GM19324 (cell line): ENCODE measurements around the gene RHBDD3.

Experiments
- ATAC-seq: cut with Tn5 transposase; IDR thresholded peaks from one replicate; pipeline ENCODE4 v1.9.1; 2021; ENCODE audit warnings: mild to moderate bottlenecking, moderate library complexity; ENCODE audit not compliant: unreplicated experiment, low FRiP score

The RHBDD3 gene

GRCh38 chr22:29306835-29307595 lies 39.2 kb upstream of the RHBDD3 start:
- no peak for ATAC-seq

- ATAC-seq: no peak
Measured at GRCh38 chr22:29306175-29306834, 38.5 kb upstream of the RHBDD3 start, which contains the start of gene GAS2L1. TSS of gene GAS2L1 (plus strand) at chr22:29306650. CDS start at chr22:29308106, 1,456 bp downstream.

DNA sequence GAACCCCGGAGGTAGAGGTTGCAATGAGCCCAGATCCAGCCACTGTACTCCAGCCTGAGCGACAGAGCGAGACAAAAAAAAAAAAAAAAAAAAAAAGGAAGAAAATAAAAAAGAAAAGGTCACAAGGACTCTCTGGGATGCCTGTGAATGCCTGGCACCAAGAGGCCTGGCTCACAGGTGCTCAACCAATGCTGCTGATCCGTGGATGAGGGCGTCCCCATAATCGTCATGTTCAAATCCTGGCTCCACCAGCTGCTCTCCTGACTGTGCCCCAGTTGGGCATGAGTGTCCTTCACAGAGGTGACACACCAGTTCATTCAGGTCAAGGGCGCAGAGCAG lies 38.0 kb upstream of the RHBDD3 start:
- no peak for ATAC-seq

- no peak for ATAC-seq
Measured at GRCh38 chr22:29302681-29303465, 35.1 kb upstream of the RHBDD3 start.

- ATAC-seq: no peak
Measured at GRCh38 chr22:29302402-29302680, 34.6 kb upstream of the RHBDD3 start.

- no peak for ATAC-seq
Measured at GRCh38 chr22:29301716-29302401, 34.1 kb upstream of the RHBDD3 start.

DNA sequence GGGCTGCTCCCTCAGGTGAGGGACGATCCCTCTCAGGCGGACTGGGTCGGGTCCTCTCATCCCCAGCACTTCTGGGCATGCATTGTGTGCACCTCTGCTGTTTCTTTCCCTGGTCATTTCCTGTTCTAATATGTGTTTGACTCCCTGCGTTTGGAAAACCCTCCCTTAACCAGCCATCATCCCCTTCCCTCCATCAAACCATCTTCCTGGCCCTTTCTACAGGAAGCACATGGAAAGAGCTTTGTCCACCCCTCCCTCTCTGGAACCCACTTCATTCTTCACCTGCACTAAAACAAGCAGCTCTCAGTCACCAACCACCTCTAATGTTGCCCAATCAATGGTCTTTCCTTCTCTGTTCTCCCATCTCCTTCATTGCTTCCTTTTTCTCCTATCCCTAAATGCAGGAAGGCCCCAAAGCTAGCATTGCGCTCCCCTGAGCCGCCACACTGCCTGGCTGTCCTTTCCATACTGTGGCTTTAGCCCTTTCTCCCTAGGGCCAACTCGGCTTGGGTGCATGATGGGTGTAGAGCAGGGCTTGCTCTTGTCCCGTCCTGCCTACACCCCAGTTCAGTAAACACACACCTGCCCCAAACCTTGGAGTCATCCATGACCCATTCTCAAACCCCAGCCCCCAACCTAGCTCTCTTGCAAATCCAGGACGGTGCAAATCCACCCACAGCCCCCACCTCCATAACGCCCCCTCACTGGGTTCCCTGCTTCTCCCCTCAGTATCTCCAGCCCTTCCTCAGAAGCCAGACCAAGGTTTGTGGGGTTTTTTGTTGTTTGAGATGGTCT lies 33.2 kb upstream of the RHBDD3 start:
- ATAC-seq: no peak

- no peak for ATAC-seq
Measured at GRCh38 chr22:29300467-29300806, 32.7 kb upstream of the RHBDD3 start.

- ATAC-seq: no peak
Measured at GRCh38 chr22:29299136-29299900, 31.5 kb upstream of the RHBDD3 start.

DNA sequence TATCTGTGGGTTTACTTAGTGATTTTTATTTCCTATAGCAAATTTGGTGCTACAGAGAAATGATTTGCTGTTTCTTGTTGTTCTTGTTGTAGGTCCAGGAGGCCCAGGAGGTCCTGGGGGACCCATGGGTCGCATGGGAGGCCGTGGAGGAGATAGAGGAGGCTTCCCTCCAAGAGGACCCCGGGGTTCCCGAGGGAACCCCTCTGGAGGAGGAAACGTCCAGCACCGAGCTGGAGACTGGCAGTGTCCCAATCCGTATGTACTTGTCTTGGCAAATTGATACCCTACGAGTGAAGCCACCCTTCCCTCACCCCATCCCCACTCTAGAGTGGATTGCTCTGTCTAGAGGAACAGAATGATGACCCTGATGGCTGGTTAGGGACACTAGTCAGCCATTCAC lies 30.9 kb upstream of the RHBDD3 start:
- ATAC-seq: no peak

GRCh38 chr22:29292379-29292778 lies 24.6 kb upstream of the RHBDD3 start:
- no peak for ATAC-seq

DNA sequence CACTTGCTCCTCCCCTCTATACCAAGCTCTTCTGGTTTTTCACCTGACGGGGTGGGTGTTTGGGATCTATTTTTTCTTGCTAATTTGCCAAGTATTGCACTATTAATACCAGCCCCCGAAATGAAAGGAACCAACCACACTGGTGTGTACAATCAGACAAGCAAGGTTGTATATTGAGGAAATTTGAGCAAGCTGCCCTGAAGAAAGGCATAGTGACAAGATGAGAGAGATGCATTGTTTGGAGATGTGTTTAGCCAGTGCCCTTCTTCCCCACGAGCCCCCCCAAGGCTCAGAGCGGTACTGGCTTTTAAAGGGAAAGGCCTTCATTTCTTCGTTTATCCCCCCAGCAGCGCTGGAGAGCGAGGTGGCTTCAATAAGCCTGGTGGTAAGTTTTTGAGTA lies 23.4 kb upstream of the RHBDD3 start:
- no peak for ATAC-seq

GRCh38 chr22:29290061-29290460 lies 22.3 kb upstream of the RHBDD3 start:
- no peak for ATAC-seq

DNA sequence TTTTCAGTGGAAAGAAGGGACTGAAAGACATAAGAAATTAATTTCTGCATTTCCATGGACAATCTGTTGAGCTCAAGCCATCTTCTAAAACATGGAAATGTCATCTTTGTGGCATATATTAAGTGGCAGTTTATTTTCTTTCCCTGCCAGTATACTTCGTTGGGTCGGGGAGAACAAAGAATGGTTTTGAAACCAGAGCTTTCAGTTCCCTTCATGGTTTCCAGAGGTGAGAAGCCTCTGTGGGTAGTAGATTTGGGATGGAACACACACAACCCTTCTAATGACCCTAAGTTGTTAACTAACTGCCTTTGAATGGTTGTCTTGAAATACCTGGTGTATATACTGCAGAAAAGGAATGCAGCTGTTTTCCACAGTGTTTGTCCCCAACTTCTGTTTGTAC lies 21.1 kb upstream of the RHBDD3 start:
- ATAC-seq: no peak

DNA sequence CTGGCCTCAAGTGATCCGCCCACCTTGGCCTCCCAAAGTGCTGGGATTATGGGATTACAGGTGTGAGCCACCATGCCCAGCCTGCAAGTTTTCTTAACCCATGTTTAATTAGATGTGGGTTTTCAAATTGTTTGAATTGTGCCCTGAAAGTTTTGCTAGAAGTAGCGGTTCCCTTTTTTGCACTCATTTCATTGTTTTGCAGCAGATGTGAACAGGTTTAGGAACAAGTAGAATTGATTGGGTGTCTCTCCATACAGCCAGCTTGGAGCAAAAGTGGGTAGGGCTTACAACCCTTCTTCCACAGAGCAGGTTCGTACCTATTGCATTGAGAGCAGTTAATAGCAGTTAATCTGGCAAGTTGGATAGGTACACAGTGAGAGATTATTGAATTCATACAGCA lies 16.4 kb upstream of the RHBDD3 start:
- no peak for ATAC-seq

DNA sequence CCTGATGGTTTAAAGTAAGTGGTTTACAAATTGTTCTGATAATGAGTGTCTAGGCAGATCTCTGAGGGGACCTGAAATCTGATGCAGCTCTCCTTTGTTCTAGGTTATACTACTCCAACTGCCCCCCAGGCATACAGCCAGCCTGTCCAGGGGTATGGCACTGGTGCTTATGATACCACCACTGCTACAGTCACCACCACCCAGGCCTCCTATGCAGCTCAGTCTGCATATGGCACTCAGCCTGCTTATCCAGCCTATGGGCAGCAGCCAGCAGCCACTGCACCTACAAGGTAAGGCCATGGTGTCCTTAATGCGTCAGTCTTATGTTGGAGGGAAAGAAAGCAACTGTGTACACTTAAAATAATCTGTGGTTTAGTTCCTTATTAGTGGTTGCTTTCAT lies 10.1 kb upstream of the RHBDD3 start:
- ATAC-seq: no peak

- ATAC-seq: no peak
Measured at GRCh38 chr22:29275819-29276565, 8.2 kb upstream of the RHBDD3 start.

DNA sequence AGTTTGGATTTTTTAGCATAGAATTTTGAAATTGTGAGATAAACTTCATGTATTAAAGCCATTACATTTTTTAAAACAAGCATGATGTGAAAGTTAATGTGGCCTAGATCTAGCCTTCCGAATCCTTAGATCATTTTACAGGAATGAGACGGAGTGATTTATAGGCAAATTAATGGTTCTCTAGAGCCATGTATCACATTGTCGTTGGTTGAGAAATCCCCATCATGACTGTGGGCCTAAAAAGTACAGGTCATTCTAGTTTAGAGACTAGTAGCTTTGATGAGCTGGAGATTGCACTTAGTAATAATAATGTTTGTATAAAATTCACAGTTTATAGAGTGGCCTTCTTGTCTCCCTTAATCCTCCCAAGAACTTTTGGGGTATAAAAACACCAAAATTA lies 7.4 kb upstream of the RHBDD3 start:
- ATAC-seq: no peak

DNA sequence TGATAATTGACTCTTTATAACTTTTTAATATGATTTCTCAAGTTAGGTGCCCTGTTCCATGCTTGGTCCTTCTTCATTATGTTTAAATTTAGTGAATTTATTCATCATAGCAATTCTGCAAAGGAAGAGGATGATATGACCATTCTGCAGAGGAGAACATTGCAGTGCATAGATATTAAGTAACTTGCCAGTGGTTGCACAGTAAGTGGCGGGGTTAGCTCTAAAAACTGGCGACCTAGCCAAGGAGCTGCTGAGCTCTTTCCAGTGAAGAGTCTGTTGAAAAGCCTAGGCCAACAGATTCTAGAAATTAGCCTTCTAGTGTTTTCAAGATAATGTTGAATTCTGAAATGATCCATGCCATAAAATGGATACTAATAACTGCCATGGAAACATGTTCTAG lies 4.8 kb upstream of the RHBDD3 start:
- ATAC-seq: no peak
